Lung (tissue), 12 donors: Measurements from ENCODE around the gene PANX1. TPM values are rescaled to one million over a fixed set of nuclear protein-coding genes. Genes with fewer than 3 reads are reported as not detected.
A peak's percentile ranks its signal among the peaks of the same experiment; 100 is the strongest.

ENCODE experiments used
- ATAC-seq: fragments of 200-7000 bp; cut with Tn5 transposase; one replicate; pipeline ENCODE4 v1.9.1; 2020; ENCODE audit warnings: moderate number of reproducible peaks; ENCODE audit not compliant: insufficient read depth, low FRiP score
- DNase-seq, 3 donors: peaks; one replicate each; pipeline ENCODE4 v3.0.0-alpha.2; 2013 to 2017
- H3K27ac ChIP-seq, 2 donors: one replicate each; pipeline ENCODE4 v1.5.1; 2013; ENCODE audit warnings: mild to moderate bottlenecking in 2 of 2, moderate library complexity in 2 of 2, control low read depth in 1 of 2, inconsistent platforms in 1 of 2, low read depth in 1 of 2, low read length in 1 of 2
- H3K27me3 ChIP-seq, 3 donors: one replicate each; pipeline ENCODE4 v1.5.1; 2013; ENCODE audit warnings: low read length in 2 of 3; ENCODE audit not compliant: control insufficient read depth in 3 of 3, insufficient read depth in 3 of 3
- H3K36me3 ChIP-seq, 4 donors: one replicate each; pipeline ENCODE4 v1.5.1; 2013; ENCODE audit warnings: low read length in 4 of 4, mild to moderate bottlenecking in 1 of 4, moderate library complexity in 1 of 4; ENCODE audit not compliant: control insufficient read depth in 4 of 4, insufficient read depth in 4 of 4
- H3K4me1 ChIP-seq, 5 donors: one replicate each; pipeline ENCODE4 v1.5.1; 2013; ENCODE audit warnings: low read length in 5 of 5, mild to moderate bottlenecking in 2 of 5, moderate library complexity in 1 of 5; ENCODE audit not compliant: control insufficient read depth in 5 of 5, insufficient read depth in 5 of 5
- H3K4me3 ChIP-seq: one replicate; pipeline ENCODE4 v1.5.1; 2013; ENCODE audit warnings: mild to moderate bottlenecking, control low read depth, moderate library complexity
- H3K9ac ChIP-seq, 2 donors: one replicate each; pipeline ENCODE4 v1.5.1; 2013; ENCODE audit warnings: low read length in 2 of 2, control low read depth in 1 of 2; ENCODE audit not compliant: insufficient read depth in 1 of 2
- H3K9me3 ChIP-seq, 4 donors: one replicate each; pipeline ENCODE4 v1.5.1; 2013; ENCODE audit warnings: low read length in 3 of 4, mild to moderate bottlenecking in 1 of 4, moderate library complexity in 1 of 4; ENCODE audit not compliant: control insufficient read depth in 4 of 4, insufficient read depth in 3 of 4
- WGBS, 2 donors: extraction: QIAGEN DNeasy Blood & Tissue Kit; methylation state at CpG; one replicate each; pipeline ENCODE4 v1.1.7; 2013; 5-methylcytosine and 5-hydroxymethylcytosine counted together
- polyA plus RNA-seq, 2 donors: library from polyadenylated mRNA; stranded (reverse); fragments of 200-250 nt; gene quantifications; one replicate each; pipeline ENCODE4 v1.2.1, GENCODE V29; 2013
- total RNA-seq, 2 donors: library from RNA; depleted of rRNA in 1 of 2; stranded (reverse); fragments of >200 nt in 1 of 2; gene quantifications; one replicate each; pipeline ENCODE4 v1.2.1, GENCODE V29; 2014 to 2021
- TF ChIP-seq, protein P1 (sequence below): IDR thresholded peaks from 2 replicates; pipeline ENCODE4 v1.5.1; 2012; ENCODE audit warnings: mild to moderate bottlenecking; ENCODE audit errors: control extremely low read depth, extremely low read depth
- donor health status: control.
- donor health status: control.
- donor health status: Bipolar disorder and iron deficiency.
- donor health status: healthy.
- donor health status: DM: yes; HTN: yes; CAD: no.

The PANX1 gene
- total and polyA plus RNA-seq, 4 donors: 5.9 to 25.7 (median 19.0) TPM

DNA sequence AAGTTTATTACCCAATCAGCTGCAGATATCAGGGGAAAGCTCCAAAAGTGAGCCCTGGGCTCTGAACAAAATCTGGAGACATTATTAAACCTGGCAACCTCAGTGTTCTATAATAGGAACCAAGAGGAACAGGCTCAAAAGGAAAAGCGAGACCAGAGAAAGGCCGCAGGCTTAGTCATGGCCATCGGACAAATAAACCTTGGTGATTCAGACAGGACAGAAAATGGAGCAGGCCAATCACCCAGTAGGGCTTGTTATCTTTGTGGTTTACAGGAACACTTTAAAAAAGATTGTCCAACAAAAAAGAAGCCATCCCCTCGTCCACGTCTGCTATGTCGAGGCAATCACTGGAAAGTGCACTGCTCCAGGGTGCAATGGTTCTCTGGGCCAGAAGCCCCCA is 7.7 kb upstream of the PANX1 start:
- no peak overlapping the region for H3K9ac ChIP-seq
- WGBS, 2 donors: 93 to 97% methylated on average over 6 of the region's 6 CpGs
- no peaks in the 10 kb centered on the region for H3K9me3 ChIP-seq
- no peak for ATAC-seq
- DNase-seq: no peak
- TF ChIP-seq, protein P1, sequence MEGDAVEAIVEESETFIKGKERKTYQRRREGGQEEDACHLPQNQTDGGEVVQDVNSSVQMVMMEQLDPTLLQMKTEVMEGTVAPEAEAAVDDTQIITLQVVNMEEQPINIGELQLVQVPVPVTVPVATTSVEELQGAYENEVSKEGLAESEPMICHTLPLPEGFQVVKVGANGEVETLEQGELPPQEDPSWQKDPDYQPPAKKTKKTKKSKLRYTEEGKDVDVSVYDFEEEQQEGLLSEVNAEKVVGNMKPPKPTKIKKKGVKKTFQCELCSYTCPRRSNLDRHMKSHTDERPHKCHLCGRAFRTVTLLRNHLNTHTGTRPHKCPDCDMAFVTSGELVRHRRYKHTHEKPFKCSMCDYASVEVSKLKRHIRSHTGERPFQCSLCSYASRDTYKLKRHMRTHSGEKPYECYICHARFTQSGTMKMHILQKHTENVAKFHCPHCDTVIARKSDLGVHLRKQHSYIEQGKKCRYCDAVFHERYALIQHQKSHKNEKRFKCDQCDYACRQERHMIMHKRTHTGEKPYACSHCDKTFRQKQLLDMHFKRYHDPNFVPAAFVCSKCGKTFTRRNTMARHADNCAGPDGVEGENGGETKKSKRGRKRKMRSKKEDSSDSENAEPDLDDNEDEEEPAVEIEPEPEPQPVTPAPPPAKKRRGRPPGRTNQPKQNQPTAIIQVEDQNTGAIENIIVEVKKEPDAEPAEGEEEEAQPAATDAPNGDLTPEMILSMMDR: no peak
- peaks cover 0 to 3% (median 0%) of the 10 kb centered on the region in 5 donors for H3K4me1 ChIP-seq
- H3K27ac ChIP-seq: no peak overlapping the region
- H3K27me3 ChIP-seq: no peaks in the 10 kb centered on the region
- H3K4me3 ChIP-seq: no peak overlapping the region
- H3K36me3 ChIP-seq: no peaks in the 10 kb centered on the region

- Histone ChIP-seq H3K27ac (no peak overlapping the region), H3K36me3 (no peaks in the 10 kb centered on the region), H3K9me3 (no peaks in the 10 kb centered on the region), H3K9ac (no peak overlapping the region), H3K4me1 (peaks cover 0 to 20% (median 7%) of the 10 kb centered on the region in 5 donors), H3K27me3 (no peaks in the 10 kb centered on the region), H3K4me3 (no peak overlapping the region)
- 85 to 93% methylated on average over 8 of the region's 8 CpGs for WGBS, 2 donors
- TF ChIP-seq, protein P1: no peak
- ATAC-seq (no peak), DNase-seq (peak in 2 of 3 donors; percentile 53 to 55)
These were observed 3.1 kb upstream of the PANX1 start for GRCh38 chr11:94125407-94126115.

DNA sequence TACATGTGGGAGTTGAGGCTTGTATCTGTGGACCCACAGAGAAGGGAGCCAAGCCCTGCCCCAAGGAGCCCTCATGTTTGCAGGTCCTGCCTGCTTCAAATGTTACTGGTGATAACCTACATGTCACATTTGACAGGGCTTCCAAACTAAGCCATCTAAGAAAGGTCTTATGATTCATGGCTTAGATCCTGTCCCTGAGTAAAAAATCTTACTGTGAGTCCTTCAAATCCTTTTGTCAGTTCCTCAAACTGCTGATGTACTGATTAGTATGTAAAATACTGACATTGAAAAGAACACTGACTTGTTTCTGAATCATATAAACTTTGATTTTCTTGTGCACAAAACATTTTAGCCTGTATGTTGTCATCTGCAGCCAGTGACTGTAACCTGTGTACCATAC is 1.0 kb upstream of the PANX1 start:
- H3K4me1 ChIP-seq: peaks cover 7 to 39% (median 19%) of the 10 kb centered on the region in 5 donors
- no peak for DNase-seq
- H3K9me3 ChIP-seq: no peaks in the 10 kb centered on the region
- H3K9ac ChIP-seq: peak overlapping the region; percentile 30 to 95
- no peaks in the 10 kb centered on the region for H3K27me3 ChIP-seq
- TF ChIP-seq, protein P1: no peak
- H3K36me3 ChIP-seq: no peaks in the 10 kb centered on the region
- no peak overlapping the region for H3K4me3 ChIP-seq
- ATAC-seq: no peak
- H3K27ac ChIP-seq: no peak overlapping the region
